Stimulated activated CD8-positive, alpha-beta memory T cell treated with anti-CD3 and anti-CD28 coated beads, Interleukin-12 subunit alpha, Interleukin-12 subunit beta, amount 100 ng/mL, for 24 hours (primary cell): Measurements from ENCODE around the gene TBX20.
"Not testable (repeated sequence)": the region's sequence is repeated elsewhere in the genome, so short reads cannot be mapped to it uniquely, and the experiment has no call there.

Experiments used
- DNase-seq: peaks from one replicate; pipeline ENCODE4 v3.0.0-alpha.2; 2020; ENCODE audit errors: extremely low read depth

The TBX20 gene

GRCh38 chr7:35220176-35220575, 33.7 kb downstream of the TBX20 start:
- DNase-seq = not testable (repeated sequence)

GRCh38 chr7:35216033-35216432, 37.9 kb downstream of the TBX20 start:
- DNase-seq = not testable (repeated sequence)

- not testable (repeated sequence) for DNase-seq
These were observed 38.8 kb downstream of the TBX20 start for GRCh38 chr7:35215063-35215462.

DNA sequence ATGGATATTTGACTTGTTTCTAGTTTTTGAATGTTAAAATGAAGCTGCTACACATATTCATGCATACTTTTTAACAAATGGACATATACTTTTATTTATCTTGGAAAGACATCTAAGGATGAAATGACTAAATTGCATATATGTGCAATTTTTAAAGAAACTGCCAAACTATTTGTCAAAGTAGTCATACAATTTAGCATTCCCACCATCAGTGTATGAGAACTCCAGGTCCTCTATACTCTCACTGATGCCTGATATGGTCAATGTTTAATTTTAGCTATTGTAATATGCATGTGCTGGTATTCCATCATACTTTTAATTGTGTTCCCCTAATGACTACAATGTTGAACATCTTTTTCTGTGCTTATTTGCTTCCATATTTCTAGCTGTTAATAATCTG, 47.0 kb downstream of the TBX20 start:
- DNase-seq = not testable (repeated sequence)

GRCh38 chr7:35204850-35205249, 49.0 kb downstream of the TBX20 start:
- DNase-seq = not testable (repeated sequence)

- DNase-seq = not testable (repeated sequence)
These were observed 49.9 kb downstream of the TBX20 start for GRCh38 chr7:35204031-35204430.

GRCh38 chr7:35202353-35202752, 51.5 kb downstream of the TBX20 start:
- not testable (repeated sequence) for DNase-seq

GRCh38 chr7:35200170-35200569, 53.7 kb downstream of the TBX20 start:
- DNase-seq = not testable (repeated sequence)

- not testable (repeated sequence) for DNase-seq
These were observed 55.3 kb downstream of the TBX20 start for GRCh38 chr7:35198370-35199140.

DNA sequence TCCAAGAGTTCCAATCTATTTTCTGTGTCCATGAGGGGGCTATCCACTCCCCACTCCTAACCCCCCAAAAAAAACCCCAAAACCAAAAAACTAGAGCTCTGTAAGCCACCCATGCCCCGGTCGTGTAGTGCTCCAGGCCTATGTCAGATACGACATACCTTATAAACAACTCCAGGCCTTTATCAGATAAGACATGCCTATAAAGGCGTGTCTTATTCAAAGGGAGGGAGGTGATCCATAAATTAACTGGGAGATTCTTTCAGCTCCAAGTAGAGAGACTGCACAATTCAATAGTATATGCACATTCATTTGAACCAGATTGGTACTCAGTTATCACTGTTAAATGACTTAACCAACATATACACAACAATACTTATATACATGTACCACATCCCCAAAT, 62.3 kb downstream of the TBX20 start:
- not testable (repeated sequence) for DNase-seq

GRCh38 chr7:35190146-35190773, 63.6 kb downstream of the TBX20 start:
- not testable (repeated sequence) for DNase-seq

GRCh38 chr7:35186751-35187150, 67.1 kb downstream of the TBX20 start:
- not testable (repeated sequence) for DNase-seq

GRCh38 chr7:35185908-35186731, 67.8 kb downstream of the TBX20 start:
- DNase-seq = no peak

DNA sequence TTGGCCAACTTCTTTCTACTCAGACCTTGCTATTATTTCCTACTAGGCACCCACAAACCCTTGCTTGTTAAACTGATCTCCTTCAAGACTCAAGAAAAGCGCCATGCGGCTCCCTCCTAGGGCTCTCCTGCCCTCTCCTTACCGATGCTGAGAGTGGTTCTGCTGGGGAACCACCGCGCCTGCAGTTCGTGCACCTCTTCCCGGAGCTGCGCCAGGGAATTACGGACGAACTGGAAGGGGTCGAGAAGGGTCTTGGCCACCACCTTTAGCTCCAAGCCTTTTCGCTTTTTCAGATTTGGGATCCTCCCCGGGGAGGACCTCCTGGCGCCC, 68.4 kb downstream of the TBX20 start:
- not testable (repeated sequence) for DNase-seq

DNA sequence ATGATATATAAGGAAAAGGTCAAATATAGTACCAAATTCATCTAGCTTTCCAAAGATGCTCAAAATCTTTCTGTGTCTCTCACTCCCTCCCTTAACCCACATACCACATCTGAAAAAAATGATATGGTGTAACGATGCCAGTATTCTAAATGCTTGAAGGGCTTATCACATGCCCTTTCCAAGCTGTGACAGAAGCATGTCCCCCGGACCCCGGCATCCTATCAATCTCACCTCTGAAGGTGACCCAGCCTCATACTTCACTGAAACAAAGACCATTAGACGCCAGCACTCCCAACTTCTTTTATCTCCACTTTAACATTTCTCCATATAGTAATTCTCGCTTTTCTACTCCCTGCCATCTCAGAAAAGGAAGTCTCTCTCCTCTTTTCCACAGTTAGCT, 68.9 kb downstream of the TBX20 start:
- not testable (repeated sequence) for DNase-seq

DNA sequence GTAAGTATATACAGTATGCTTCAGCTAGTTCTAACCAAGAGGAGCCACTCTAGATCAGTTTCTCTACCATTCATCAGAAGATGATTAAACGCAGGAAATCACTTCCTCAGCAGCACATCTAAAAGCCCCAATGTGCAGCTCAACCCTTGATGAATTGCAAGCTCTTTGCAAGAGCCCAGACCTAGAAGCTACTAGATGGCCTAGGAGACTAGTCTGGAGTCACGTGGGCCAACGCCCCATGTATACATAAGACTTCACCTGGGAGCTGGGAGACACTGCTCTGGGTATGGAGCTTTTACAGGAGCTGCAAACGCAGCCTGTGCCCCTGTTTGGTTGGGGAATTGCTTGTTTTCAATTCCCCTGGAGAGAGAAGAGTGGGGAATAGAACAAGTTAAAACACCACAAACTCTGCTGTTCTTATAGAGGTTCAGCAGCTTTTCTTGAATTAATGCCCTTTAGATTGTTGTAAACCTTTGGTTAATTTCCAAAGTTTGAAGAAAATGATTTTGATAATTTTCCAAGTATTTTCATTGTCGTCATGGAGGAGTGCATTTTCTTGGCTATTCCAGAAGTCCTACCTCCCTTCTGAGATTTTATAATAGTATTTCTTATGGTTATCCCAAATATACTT, 69.9 kb downstream of the TBX20 start:
- DNase-seq = not testable (repeated sequence)

DNA sequence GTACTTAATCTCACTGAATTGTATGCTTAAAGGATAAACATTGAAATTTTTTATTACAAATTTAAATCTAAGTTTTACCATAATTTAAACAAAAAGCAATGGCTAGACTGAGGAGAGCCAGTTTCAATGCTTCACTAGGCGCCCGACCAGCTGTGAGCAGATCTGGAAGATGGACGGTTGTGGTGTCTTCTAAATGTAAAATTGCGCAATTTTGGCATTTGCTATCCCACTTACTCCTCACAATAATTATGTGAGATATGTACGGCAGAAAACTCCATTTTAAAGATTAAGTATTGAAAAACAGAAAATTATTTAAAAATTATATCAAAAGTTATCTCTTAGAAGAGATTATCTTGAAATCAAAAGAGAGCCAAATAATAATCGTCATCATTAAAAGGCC, 73.2 kb downstream of the TBX20 start:
- DNase-seq = not testable (repeated sequence)

DNA sequence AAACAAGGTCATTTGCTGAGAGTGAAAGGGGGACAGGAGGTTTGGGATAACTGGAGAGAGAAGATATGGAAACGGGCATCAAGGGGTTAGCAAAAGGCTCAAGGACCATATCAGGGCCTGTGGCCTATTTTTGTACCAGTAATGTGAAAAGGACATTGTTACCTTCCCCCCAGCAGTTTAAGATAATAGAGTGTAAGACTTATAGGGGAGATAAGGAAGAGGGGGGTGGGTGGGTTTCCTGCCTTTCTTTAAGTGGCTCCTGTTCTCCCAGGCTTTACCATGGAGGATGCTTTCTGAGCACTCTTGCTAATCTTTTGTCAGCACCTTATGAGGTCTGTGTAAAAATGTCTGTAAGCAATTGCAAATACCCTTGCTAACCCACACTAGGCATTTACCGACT, 80.7 kb downstream of the TBX20 start:
- DNase-seq = not testable (repeated sequence)

DNA sequence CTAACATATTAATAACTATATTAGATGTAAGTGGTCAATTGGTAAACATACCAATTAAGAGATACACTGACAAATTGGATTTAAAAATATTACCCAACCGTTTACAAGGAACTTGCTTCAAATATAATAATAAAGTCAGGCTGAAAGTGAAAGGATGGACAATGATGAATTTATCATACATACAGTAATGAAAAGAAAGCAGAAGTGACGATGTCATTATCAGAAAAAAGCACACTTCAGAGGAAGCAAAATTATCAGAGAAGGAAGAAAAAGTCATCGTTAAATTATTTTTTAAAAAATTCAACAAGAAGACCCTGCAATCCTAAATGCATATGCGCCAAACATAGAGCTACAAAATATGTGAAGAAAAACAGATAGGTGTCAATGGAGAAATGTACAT, 81.8 kb downstream of the TBX20 start:
- DNase-seq = not testable (repeated sequence)

DNA sequence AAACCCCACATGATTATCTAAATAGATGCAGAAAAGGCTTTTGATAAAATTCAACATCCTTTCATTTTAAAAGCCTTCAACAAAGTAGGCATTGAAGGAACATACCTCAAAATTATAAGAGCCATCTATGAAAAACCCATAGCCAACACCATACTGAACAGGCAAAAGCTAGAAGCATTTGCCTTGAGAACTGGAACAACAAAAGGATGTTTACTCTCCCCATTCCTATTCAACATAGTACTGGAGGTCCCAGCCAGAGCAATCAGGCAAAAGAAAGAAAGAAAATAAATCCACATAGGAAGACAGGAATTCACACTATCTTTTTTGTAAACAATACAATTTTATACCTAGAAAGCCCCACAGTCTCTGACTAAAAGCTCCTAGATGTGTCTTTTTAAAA, 86.2 kb downstream of the TBX20 start:
- not testable (repeated sequence) for DNase-seq

- not testable (repeated sequence) for DNase-seq
These were observed 86.7 kb downstream of the TBX20 start for GRCh38 chr7:35167158-35167557.
